ENCODE data around the gene BRIX1.
"Not testable (repeated sequence)": the region's sequence is repeated elsewhere in the genome, so short reads cannot be mapped to it uniquely, and the experiment has no call there.

BRIX1 gene

DNA sequence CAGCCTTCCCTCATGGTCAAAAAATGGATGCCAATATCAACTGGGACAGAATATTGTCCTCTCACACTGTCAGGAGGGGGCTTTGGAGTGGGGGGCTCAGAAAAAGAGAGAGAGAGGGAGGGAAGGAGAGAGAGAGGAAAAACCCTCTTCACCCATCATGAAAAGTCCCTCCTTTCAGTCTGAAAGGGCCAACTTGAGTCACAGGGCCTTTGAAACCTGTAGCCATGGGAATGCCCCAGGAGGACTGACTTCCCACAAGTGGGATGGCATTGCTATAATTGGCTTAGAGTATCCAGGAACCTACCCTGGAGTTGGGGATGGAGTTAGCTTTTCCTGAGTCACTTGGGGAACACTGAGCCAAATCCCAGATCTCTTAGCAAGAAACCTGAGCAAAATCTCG lies 55.0 kb downstream of the BRIX1 start:
- DNase-seq, result no peak

DNA sequence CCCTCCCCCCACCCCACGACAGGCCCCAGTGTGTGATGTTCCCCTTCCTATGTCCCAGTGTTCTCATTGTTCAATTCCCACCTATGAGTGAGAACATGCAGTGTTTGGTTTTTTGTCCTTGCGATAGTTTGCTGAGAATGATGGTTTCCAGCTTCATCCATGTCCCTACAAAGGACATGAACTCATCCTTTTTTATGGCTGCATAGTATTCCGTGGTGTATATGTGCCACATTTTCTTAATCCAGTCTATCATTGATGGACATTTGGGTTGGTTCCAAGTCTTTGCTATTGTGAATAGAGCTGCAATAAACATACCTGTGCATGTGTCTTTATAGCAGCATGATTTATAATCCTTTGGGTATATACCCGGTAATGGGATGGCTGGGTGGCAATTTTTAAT lies 56.1 kb downstream of the BRIX1 start:
- DNase-seq, result not testable (repeated sequence)

All from NCI-H748 treated with DMSO at 0.1 percent for 48 hours (cell line).